Endodermal cell (in vitro differentiated cells): Measurements from ENCODE around the gene CDH26. TPM values are rescaled to one million over a fixed set of nuclear protein-coding genes. Genes with fewer than 3 reads are reported as not detected.

Experiments used
- DNase-seq: peaks from one replicate; pipeline ENCODE4 v3.0.0-alpha.2; 2017
- H3K27ac ChIP-seq: 2 replicates; pipeline ENCODE4 v1.5.1; 2013; ENCODE audit warnings: mild to moderate bottlenecking, low read depth, low read length, moderate library complexity
- H3K27me3 ChIP-seq: 2 replicates; pipeline ENCODE4 v1.6.1; 2013; ENCODE audit warnings: mild to moderate bottlenecking, low read length, moderate library complexity; ENCODE audit not compliant: insufficient read depth, control insufficient read depth, poor library complexity, severe bottlenecking
- H3K36me3 ChIP-seq: 2 replicates; pipeline ENCODE4 v1.7.0; 2013; ENCODE audit warnings: mild to moderate bottlenecking, low read length, moderate library complexity; ENCODE audit not compliant: control insufficient read depth, insufficient read depth
- H3K4me1 ChIP-seq: one replicate; pipeline ENCODE4 v1.7.0; 2013; ENCODE audit warnings: low read length; ENCODE audit not compliant: control insufficient read depth, insufficient read depth
- H3K4me3 ChIP-seq: 2 replicates; pipeline ENCODE4 v1.5.1; 2013; ENCODE audit warnings: mild to moderate bottlenecking, low read length, moderate library complexity
- H3K9ac ChIP-seq: 2 replicates; pipeline ENCODE4 v1.6.1; 2013; ENCODE audit warnings: mild to moderate bottlenecking, low read length, moderate library complexity; ENCODE audit not compliant: poor library complexity, severe bottlenecking; ENCODE audit errors: extremely low read depth
- H3K9me3 ChIP-seq: 2 replicates; pipeline ENCODE4 v1.6.1; 2013; ENCODE audit warnings: mild to moderate bottlenecking, low read length, moderate library complexity; ENCODE audit not compliant: control insufficient read depth
- H3K27ac Mint-ChIP-seq: 2 replicates; pipeline ENCODE4 v1.8.0; 2020; ENCODE audit warnings: mixed read lengths
- H3K27me3 Mint-ChIP-seq: 2 replicates; pipeline ENCODE4 v1.8.0; 2021; ENCODE audit warnings: mild to moderate bottlenecking, mixed read lengths; ENCODE audit not compliant: insufficient read depth
- H3K36me3 Mint-ChIP-seq: 2 replicates; pipeline ENCODE4 v1.8.0; 2020; ENCODE audit warnings: low read depth, mixed read lengths
- H3K4me1 Mint-ChIP-seq: 2 replicates; pipeline ENCODE4 v1.8.0; 2020; ENCODE audit warnings: mixed read lengths
- H3K4me3 Mint-ChIP-seq: 2 replicates; pipeline ENCODE4 v1.8.0; 2020; ENCODE audit warnings: mild to moderate bottlenecking, moderate library complexity, mixed read lengths
- H3K9me3 Mint-ChIP-seq: 2 replicates; pipeline ENCODE4 v1.8.0; 2020; ENCODE audit warnings: mild to moderate bottlenecking, mixed read lengths
- WGBS, 2 experiments: methylation state at CpG; one replicate each; pipeline versions ENCODE4 v1.1.5 to v1.1.7; 2013; ENCODE audit warnings: missing lambda C conversion rate in 2 of 2, mixed read lengths in 1 of 2; ENCODE audit not compliant: insufficient coverage in 1 of 2, insufficient read length in 1 of 2; 5-methylcytosine and 5-hydroxymethylcytosine counted together
- total RNA-seq, 2 donors: library from RNA; stranded (reverse); fragmentation: NEBNext Ultra II Directional in 1 of 2; extraction: Animal tissue kit (Norgen Biotek cat#: 25700) in 1 of 2; gene quantifications; 2 replicates in 1 of 2; 3 replicates in 1 of 2; pipeline ENCODE4 v1.2.1, GENCODE V29; 2021
- TF ChIP-seq, protein P1 (sequence below): fragments of 200-600 bp; sonication (generic); conservative IDR thresholded peaks from 2 replicates; pipeline ENCODE4 v1.5.0; 2021; ENCODE audit warnings: antibody characterized with exemption, mild to moderate bottlenecking

The CDH26 gene
- total RNA-seq, 2 donors from 2014 or later = 0.97 to 2.0 TPM

DNA sequence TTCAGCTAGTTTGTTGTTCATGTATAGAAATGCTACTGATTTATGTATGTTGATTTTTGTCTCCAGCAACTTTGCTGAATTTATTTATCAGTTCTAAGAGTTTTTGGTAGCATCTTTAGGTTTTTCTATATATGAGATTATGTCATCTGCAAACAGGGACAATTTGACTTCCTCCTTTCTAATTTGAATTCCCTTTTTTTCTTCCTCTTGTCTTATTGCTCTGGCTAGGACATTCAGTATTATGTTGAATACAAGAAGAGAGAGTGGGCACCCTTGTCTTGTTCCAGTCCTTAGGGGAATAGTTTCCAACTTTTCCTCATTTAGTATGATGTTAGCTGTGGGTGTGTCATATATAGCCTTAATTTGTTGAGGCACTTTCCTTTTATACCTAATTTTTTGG is 58.2 kb downstream of the CDH26 start:
- Histone ChIP-seq H3K9me3 (no peaks in the 10 kb centered on the region), H3K27me3 (no peaks in the 10 kb centered on the region), H3K4me3 (no peak overlapping the region), H3K27ac (no peak overlapping the region), H3K36me3 (no peaks in the 10 kb centered on the region), H3K4me1 (no peaks in the 10 kb centered on the region), H3K9ac (no peak overlapping the region)
- H3K36me3 Mint-ChIP-seq = no peaks in the 10 kb centered on the region
- H3K27ac Mint-ChIP-seq = no peak overlapping the region
- H3K9me3 Mint-ChIP-seq = peaks cover 6% of the 10 kb centered on the region
- peaks cover 4% of the 10 kb centered on the region for H3K27me3 Mint-ChIP-seq
- H3K4me1 Mint-ChIP-seq = no peaks in the 10 kb centered on the region
- TF ChIP-seq, protein P1, sequence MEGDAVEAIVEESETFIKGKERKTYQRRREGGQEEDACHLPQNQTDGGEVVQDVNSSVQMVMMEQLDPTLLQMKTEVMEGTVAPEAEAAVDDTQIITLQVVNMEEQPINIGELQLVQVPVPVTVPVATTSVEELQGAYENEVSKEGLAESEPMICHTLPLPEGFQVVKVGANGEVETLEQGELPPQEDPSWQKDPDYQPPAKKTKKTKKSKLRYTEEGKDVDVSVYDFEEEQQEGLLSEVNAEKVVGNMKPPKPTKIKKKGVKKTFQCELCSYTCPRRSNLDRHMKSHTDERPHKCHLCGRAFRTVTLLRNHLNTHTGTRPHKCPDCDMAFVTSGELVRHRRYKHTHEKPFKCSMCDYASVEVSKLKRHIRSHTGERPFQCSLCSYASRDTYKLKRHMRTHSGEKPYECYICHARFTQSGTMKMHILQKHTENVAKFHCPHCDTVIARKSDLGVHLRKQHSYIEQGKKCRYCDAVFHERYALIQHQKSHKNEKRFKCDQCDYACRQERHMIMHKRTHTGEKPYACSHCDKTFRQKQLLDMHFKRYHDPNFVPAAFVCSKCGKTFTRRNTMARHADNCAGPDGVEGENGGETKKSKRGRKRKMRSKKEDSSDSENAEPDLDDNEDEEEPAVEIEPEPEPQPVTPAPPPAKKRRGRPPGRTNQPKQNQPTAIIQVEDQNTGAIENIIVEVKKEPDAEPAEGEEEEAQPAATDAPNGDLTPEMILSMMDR = no peak
- no peak for DNase-seq
- no peak overlapping the region for H3K4me3 Mint-ChIP-seq

DNA sequence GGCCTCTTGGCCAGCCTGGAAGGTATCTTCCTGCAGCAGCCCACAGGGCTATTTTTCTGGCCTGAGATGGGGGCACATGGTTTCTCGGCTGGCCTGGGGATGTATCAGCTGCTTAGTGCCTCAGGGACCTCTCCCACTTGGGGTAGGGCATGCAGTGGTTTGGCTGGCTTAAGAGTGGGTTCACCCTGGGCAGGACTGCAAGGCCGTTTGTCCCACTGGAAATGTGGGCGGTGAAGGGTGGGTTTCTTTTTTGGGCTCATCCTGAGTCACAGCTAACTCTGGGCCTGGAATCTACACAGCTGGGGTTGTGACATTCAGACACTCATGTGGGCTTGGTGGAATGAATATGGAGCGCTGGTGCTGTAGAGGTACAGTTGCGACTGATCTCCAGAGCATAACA is 62.0 kb downstream of the CDH26 start:
- no peaks in the 10 kb centered on the region for H3K36me3 Mint-ChIP-seq
- no peak for DNase-seq
- Histone ChIP-seq H3K4me3 (no peak overlapping the region), H3K9me3 (no peaks in the 10 kb centered on the region), H3K4me1 (no peaks in the 10 kb centered on the region), H3K9ac (no peak overlapping the region), H3K27ac (no peak overlapping the region), H3K36me3 (no peaks in the 10 kb centered on the region), H3K27me3 (no peaks in the 10 kb centered on the region)
- no peaks in the 10 kb centered on the region for H3K27me3 Mint-ChIP-seq
- no peak overlapping the region for H3K4me3 Mint-ChIP-seq
- H3K27ac Mint-ChIP-seq = no peak overlapping the region
- TF ChIP-seq, protein P1 = no peak
- H3K4me1 Mint-ChIP-seq = peaks cover 2% of the 10 kb centered on the region
- H3K9me3 Mint-ChIP-seq = peaks cover 6% of the 10 kb centered on the region
- WGBS, 2 experiments = 86 to 93% methylated on average over 2 to 5 of the region's 5 CpGs

DNA sequence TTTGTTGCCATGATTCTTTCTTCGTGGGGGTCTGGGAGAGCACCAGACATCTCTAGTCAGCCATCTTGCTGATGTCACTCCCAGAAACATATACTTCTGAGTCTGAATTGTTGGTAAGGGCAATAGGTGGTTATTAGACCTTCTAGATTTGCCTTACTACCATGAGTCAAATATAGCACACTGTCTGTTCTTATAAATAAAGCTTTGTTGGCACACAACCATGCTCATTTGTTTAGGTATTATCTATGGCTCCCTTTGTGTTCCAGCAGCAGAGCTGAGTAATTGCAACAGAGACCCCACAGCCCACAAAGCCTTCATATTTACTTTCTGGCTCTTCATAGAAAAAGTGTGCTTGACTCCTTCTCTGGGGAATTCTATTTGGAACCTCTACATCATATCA is 62.9 kb downstream of the CDH26 start:
- no peaks in the 10 kb centered on the region for H3K27me3 ChIP-seq
- Mint-ChIP-seq H3K36me3 (no peaks in the 10 kb centered on the region), H3K4me3 (no peak overlapping the region), H3K27me3 (no peaks in the 10 kb centered on the region), H3K27ac (no peak overlapping the region), H3K9me3 (peaks cover 2% of the 10 kb centered on the region), H3K4me1 (peaks cover 7% of the 10 kb centered on the region)
- peaks cover under 1% of the 10 kb centered on the region for H3K9me3 ChIP-seq
- no peak overlapping the region for H3K9ac ChIP-seq
- no peaks in the 10 kb centered on the region for H3K4me1 ChIP-seq
- DNase-seq = no peak
- no peaks in the 10 kb centered on the region for H3K36me3 ChIP-seq
- no peak overlapping the region for H3K4me3 ChIP-seq
- WGBS, 2 experiments = 83% methylated on average over 1 of the region's 1 CpG; no CpG with 5 or more reads in 1 of the 2 experiments
- TF ChIP-seq, protein P1 = no peak
- no peak overlapping the region for H3K27ac ChIP-seq
